Thoracic aorta (tissue), 2 donors: ENCODE data around the gene NATD1. TPM values are rescaled to one million over a fixed set of nuclear protein-coding genes. Genes with fewer than 3 reads are reported as not detected.

Experiments used
- ATAC-seq: fragments of 150-250 bp; one replicate; pipeline ENCODE4 v1.8.0; 2017; ENCODE audit warnings: low read depth; ENCODE audit not compliant: insufficient number of reproducible peaks, low FRiP score
- DNase-seq: peaks from one replicate; pipeline ENCODE4 v3.0.0-alpha.2; 2020; ENCODE audit warnings: low spot score
- H3K27ac ChIP-seq, 2 donors: fragments of 200-600 bp; sonication (generic); 1 replicate in 1 of 2; 2 replicates in 1 of 2; pipeline ENCODE4 v1.5.1; 2016; ENCODE audit warnings: mild to moderate bottlenecking in 2 of 2, moderate library complexity in 2 of 2
- H3K27me3 ChIP-seq: fragments of 200-600 bp; sonication (generic); replicated peaks from 2 replicates; pipeline ENCODE4 v1.6.0; 2016; ENCODE audit warnings: mild to moderate bottlenecking; ENCODE audit not compliant: insufficient read depth
- H3K36me3 ChIP-seq: fragments of 200-600 bp; sonication (generic); one replicate; pipeline ENCODE4 v1.5.1; 2016
- H3K4me1 ChIP-seq, 2 donors: fragments of 200-600 bp; sonication (generic); 1 replicate in 1 of 2; 2 replicates in 1 of 2; pipeline versions ENCODE4 v1.5.1 to v1.6.0; 2016; ENCODE audit warnings: low read depth in 2 of 2, mild to moderate bottlenecking in 1 of 2; ENCODE audit not compliant: control insufficient read depth in 1 of 2
- H3K4me3 ChIP-seq: fragments of 200-600 bp; sonication (generic); 2 replicates; pipeline ENCODE4 v1.5.1; 2016; ENCODE audit warnings: mild to moderate bottlenecking
- H3K9me3 ChIP-seq: fragments of 200-600 bp; sonication (generic); 2 replicates; pipeline ENCODE4 v1.5.1; 2016
- CTCF ChIP-seq: fragments of 200-600 bp; sonication (generic); IDR thresholded peaks from one replicate; pipeline ENCODE4 v1.5.1; 2019; ENCODE audit warnings: antibody characterized with exemption
- total RNA-seq, 2 donors: library from RNA; depleted of rRNA; stranded (reverse); fragments of >200 nt; gene quantifications; one replicate each; pipeline versions ENCODE4 v1.1.0 to v1.2.3, GENCODE V29; 2016

Gene NATD1
- total RNA-seq, 2 donors from 2014 or later: 8.4 to 9.7 TPM

GRCh38 chr17:21199311-21199710, 53.9 kb downstream of the NATD1 start:
- Histone ChIP-seq H3K9me3 (no peaks in the 10 kb centered on the region), H3K27me3 (no peaks in the 10 kb centered on the region), H3K36me3 (peaks cover 13% of the 10 kb centered on the region), H3K27ac (no peak overlapping the region), H3K4me1 (peaks cover 2 to 55% of the 10 kb centered on the region in 2 donors), H3K4me3 (no peak overlapping the region)
- ATAC-seq: no peak
- DNase-seq: no peak
- no peak for TF ChIP-seq CTCF

GRCh38 chr17:21198411-21198810, 54.8 kb downstream of the NATD1 start:
- H3K4me1 ChIP-seq: peaks cover 0 to 55% of the 10 kb centered on the region in 2 donors
- H3K36me3 ChIP-seq: peaks cover 13% of the 10 kb centered on the region
- no peaks in the 10 kb centered on the region for H3K9me3 ChIP-seq
- H3K4me3 ChIP-seq: no peak overlapping the region
- H3K27me3 ChIP-seq: no peaks in the 10 kb centered on the region
- no peak overlapping the region for H3K27ac ChIP-seq
- no peak for TF ChIP-seq CTCF
- ATAC-seq (no peak), DNase-seq (no peak)

- no peak overlapping the region for H3K27ac ChIP-seq
- H3K4me3 ChIP-seq: no peak overlapping the region
- ATAC-seq (no peak), DNase-seq (no peak)
- peaks cover under 1 to 43% of the 10 kb centered on the region in 2 donors for H3K4me1 ChIP-seq
- H3K9me3 ChIP-seq: no peaks in the 10 kb centered on the region
- H3K27me3 ChIP-seq: no peaks in the 10 kb centered on the region
- peaks cover 13% of the 10 kb centered on the region for H3K36me3 ChIP-seq
- no peak for TF ChIP-seq CTCF
Measured at GRCh38 chr17:21196126-21196525, 57.1 kb downstream of the NATD1 start.

GRCh38 chr17:21194703-21195102, 58.5 kb downstream of the NATD1 start:
- H3K27ac ChIP-seq: peak overlapping the region; percentile 35 to 42
- no peaks in the 10 kb centered on the region for H3K27me3 ChIP-seq
- peaks cover 13% of the 10 kb centered on the region for H3K36me3 ChIP-seq
- H3K4me3 ChIP-seq: no peak overlapping the region
- DNase-seq: no peak
- peaks cover 3 to 40% of the 10 kb centered on the region in 2 donors for H3K4me1 ChIP-seq
- ATAC-seq: no peak
- H3K9me3 ChIP-seq: no peaks in the 10 kb centered on the region
- TF ChIP-seq CTCF: no peak

GRCh38 chr17:21194226-21194625, 59.0 kb downstream of the NATD1 start:
- Histone ChIP-seq H3K4me1 (peaks cover 3 to 37% of the 10 kb centered on the region in 2 donors), H3K27me3 (no peaks in the 10 kb centered on the region), H3K27ac (peak overlapping the region in 1 of 2 donors; percentile 35), H3K36me3 (peaks cover 13% of the 10 kb centered on the region), H3K9me3 (no peaks in the 10 kb centered on the region), H3K4me3 (no peak overlapping the region)
- no peak for TF ChIP-seq CTCF
- ATAC-seq (no peak), DNase-seq (no peak)
